Measurements from ENCODE around the gene TTC34.

DNA sequence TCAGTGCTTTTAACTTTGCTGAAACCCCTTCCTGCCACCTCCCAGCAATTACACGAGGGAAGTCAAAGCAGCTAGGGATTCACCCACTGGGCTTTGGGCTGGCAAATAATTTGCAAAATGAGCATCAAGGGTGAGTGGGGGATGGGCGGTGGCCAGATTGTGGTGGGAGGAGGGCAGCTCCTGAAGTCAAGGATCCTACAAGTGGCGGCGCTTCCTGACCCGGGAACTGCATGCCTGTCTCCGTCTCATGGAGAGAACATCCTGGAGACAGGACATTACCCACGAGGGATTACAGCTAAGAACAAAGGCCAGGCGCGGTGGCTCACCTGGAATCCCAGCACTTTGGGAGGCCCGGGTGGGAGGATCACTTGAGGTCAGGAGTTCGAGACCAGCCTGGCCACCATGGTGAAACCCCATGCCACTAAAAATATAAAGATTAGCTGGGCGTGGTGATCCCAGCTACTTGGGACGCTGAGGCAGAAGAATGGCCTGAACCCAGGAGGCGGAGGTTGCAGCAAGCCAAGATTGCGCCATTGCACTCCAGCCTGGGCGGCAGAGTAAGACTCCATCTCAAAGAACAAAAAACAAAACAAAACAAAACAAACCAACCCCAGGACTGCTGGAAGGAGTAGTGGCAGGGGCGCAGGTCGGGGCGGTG lies 12.9 kb downstream of the TTC34 start:
- TF ChIP-seq POLR2A (IDR thresholded peaks at IDR 0.05; ENCODE audit: low read depth, low read length) (no peak), TAF1 (IDR thresholded peaks at IDR 0.05; ENCODE audit: borderline replicate concordance, low read depth, low read length) (no peak), POLR2AphosphoS5 (IDR thresholded peaks at IDR 0.05; ENCODE audit: low read depth, low read length) (no peak)

Data from GM12892 (cell line).